DOHH2 (cell line): ENCODE results near the gene DDX60.

Source experiments
- H3F3A ChIP-seq: fragments of 200-600 bp; sonication (generic), shearing (Covaris generic); 2 replicates; pipeline ENCODE4 v1.6.0; 2016; ENCODE audit warnings: antibody characterized with exemption, mild to moderate bottlenecking; ENCODE audit not compliant: control insufficient read depth, insufficient read depth
- H3K27ac ChIP-seq: fragments of 200-600 bp; sonication (generic); 2 replicates; pipeline ENCODE4 v1.5.1; 2014; ENCODE audit warnings: low read depth, mild to moderate bottlenecking, low read length, moderate library complexity
- H3K27me3 ChIP-seq: fragments of 200-600 bp; sonication (generic); 2 replicates; pipeline ENCODE4 v1.6.1; 2014; ENCODE audit warnings: mild to moderate bottlenecking, low read length, mixed read lengths; ENCODE audit not compliant: control insufficient read depth
- H3K36me3 ChIP-seq: fragments of 200-600 bp; sonication (generic); 2 replicates; pipeline ENCODE4 v1.6.1; 2014; ENCODE audit warnings: mild to moderate bottlenecking, low read length, moderate library complexity, mixed read lengths; ENCODE audit not compliant: control insufficient read depth
- H3K4me1 ChIP-seq: fragments of 200-600 bp; sonication (generic); 2 replicates; pipeline ENCODE4 v1.6.1; 2014; ENCODE audit warnings: mild to moderate bottlenecking, low read length, mixed read lengths; ENCODE audit not compliant: control insufficient read depth
- H3K4me2 ChIP-seq: fragments of 200-600 bp; sonication (generic); 2 replicates; pipeline ENCODE4 v1.6.0; 2014; ENCODE audit warnings: mild to moderate bottlenecking, low read length, moderate library complexity
- H3K4me3 ChIP-seq: fragments of 200-600 bp; sonication (generic); 2 replicates; pipeline ENCODE4 v1.5.1; 2014; ENCODE audit warnings: mild to moderate bottlenecking, low read length, mixed read lengths
- H3K79me2 ChIP-seq: fragments of 200-600 bp; sonication (generic); 2 replicates; pipeline ENCODE4 v1.6.1; 2014; ENCODE audit warnings: mild to moderate bottlenecking, low read length, mixed read lengths; ENCODE audit not compliant: control insufficient read depth
- H3K9me2 ChIP-seq: fragments of 200-600 bp; sonication (generic); replicated peaks from 2 replicates; pipeline ENCODE4 v1.6.1; 2014; ENCODE audit warnings: mild to moderate bottlenecking, low read length, mixed read lengths; ENCODE audit not compliant: control insufficient read depth
- H3K9me3 ChIP-seq: fragments of 200-600 bp; sonication (generic); 2 replicates; pipeline ENCODE4 v1.6.1; 2014; ENCODE audit warnings: antibody characterized with exemption, low read length, mixed read lengths; ENCODE audit not compliant: control insufficient read depth, insufficient read depth
- H4K20me1 ChIP-seq: fragments of 200-600 bp; sonication (generic); 2 replicates; pipeline ENCODE4 v1.6.0; 2014; ENCODE audit warnings: low read depth, mild to moderate bottlenecking, antibody characterized with exemption, low read length, moderate library complexity; ENCODE audit not compliant: control insufficient read depth, insufficient read depth
- EZH2phosphoT487 ChIP-seq: fragments of 200-600 bp; sonication (generic); IDR thresholded peaks from 2 replicates; pipeline ENCODE4 v1.6.1; 2017; ENCODE audit warnings: borderline replicate concordance, mild to moderate bottlenecking, antibody characterized with exemption, low read length, moderate library complexity, mixed read lengths
- TF ChIP-seq, protein P1 (sequence below): fragments of 200-600 bp; sonication (generic); IDR thresholded peaks from one replicate; pipeline ENCODE4 v1.5.1; 2014; ENCODE audit warnings: antibody characterized with exemption, mild to moderate bottlenecking, low read depth, low read length; ENCODE audit not compliant: poor library complexity, severe bottlenecking

DDX60 gene

GRCh38 chr4:168275836-168276235 is 42.7 kb downstream of the DDX60 start:
- Histone ChIP-seq H3F3A (no peaks in the 10 kb centered on the region), H3K9me2 (no peaks in the 10 kb centered on the region), H3K4me3 (no peak overlapping the region), H3K4me2 (no peak overlapping the region), H3K79me2 (no peaks in the 10 kb centered on the region), H3K36me3 (no peaks in the 10 kb centered on the region), H4K20me1 (no peaks in the 10 kb centered on the region), H3K4me1 (no peaks in the 10 kb centered on the region), H3K27ac (no peak overlapping the region), H3K27me3 (no peaks in the 10 kb centered on the region), H3K9me3 (no peaks in the 10 kb centered on the region)
- no peak for TF ChIP-seq EZH2phosphoT487

DNA sequence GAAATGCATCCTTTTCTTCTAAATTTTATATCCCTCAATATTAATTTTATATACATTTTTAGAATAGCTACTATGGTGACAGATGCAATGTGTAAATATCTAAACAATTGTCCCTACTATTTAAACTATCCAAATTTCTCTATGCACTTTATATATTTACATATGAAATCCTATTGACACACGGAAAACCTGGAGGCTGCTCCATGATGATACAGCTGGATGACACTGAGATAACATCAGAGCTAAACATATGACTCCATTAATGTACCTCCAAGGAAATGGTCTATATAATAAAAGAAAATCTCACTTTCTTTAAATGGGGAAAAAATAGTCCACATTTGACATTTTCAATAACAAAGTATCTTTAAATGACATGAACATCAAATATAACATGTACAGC is 43.7 kb downstream of the DDX60 start:
- Histone ChIP-seq H3K9me2 (no peaks in the 10 kb centered on the region), H3K4me1 (no peaks in the 10 kb centered on the region), H3K79me2 (no peaks in the 10 kb centered on the region), H4K20me1 (no peaks in the 10 kb centered on the region), H3K4me3 (no peak overlapping the region), H3K4me2 (no peak overlapping the region), H3F3A (no peaks in the 10 kb centered on the region), H3K27ac (no peak overlapping the region), H3K27me3 (no peaks in the 10 kb centered on the region), H3K36me3 (no peaks in the 10 kb centered on the region), H3K9me3 (no peaks in the 10 kb centered on the region)
- TF ChIP-seq, protein P1, sequence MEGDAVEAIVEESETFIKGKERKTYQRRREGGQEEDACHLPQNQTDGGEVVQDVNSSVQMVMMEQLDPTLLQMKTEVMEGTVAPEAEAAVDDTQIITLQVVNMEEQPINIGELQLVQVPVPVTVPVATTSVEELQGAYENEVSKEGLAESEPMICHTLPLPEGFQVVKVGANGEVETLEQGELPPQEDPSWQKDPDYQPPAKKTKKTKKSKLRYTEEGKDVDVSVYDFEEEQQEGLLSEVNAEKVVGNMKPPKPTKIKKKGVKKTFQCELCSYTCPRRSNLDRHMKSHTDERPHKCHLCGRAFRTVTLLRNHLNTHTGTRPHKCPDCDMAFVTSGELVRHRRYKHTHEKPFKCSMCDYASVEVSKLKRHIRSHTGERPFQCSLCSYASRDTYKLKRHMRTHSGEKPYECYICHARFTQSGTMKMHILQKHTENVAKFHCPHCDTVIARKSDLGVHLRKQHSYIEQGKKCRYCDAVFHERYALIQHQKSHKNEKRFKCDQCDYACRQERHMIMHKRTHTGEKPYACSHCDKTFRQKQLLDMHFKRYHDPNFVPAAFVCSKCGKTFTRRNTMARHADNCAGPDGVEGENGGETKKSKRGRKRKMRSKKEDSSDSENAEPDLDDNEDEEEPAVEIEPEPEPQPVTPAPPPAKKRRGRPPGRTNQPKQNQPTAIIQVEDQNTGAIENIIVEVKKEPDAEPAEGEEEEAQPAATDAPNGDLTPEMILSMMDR: no peak
- no peak for TF ChIP-seq EZH2phosphoT487

GRCh38 chr4:168273838-168274237 is 44.7 kb downstream of the DDX60 start:
- TF ChIP-seq EZH2phosphoT487: no peak
- TF ChIP-seq, protein P1: no peak
- no peak overlapping the region for H3K4me2 ChIP-seq
- H3K36me3 ChIP-seq: no peaks in the 10 kb centered on the region
- no peaks in the 10 kb centered on the region for H4K20me1 ChIP-seq
- H3K27ac ChIP-seq: no peak overlapping the region
- H3K9me3 ChIP-seq: no peaks in the 10 kb centered on the region
- H3K9me2 ChIP-seq: no peaks in the 10 kb centered on the region
- H3F3A ChIP-seq: no peaks in the 10 kb centered on the region
- H3K27me3 ChIP-seq: no peaks in the 10 kb centered on the region
- H3K4me3 ChIP-seq: no peak overlapping the region
- H3K4me1 ChIP-seq: no peaks in the 10 kb centered on the region
- no peaks in the 10 kb centered on the region for H3K79me2 ChIP-seq

DNA sequence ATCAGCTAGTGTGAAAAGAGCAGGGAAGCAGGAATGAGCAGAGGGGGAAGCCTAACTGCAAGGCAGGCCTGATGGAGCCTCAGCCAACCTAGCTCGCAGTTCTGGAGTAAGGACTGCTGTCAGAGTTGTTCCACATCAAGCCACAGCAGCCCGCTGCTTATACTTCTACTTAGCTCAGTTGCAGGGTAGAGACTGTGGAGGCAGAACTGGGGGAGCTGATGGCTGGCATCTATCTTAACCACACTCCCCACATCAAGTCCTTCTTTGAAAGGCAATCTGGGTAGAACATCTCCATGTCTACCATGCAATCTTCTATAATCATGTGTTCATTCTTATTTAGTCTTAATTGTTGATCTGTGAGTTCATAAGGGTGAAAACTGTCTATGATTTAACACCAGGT is 46.1 kb downstream of the DDX60 start:
- Histone ChIP-seq H3K4me1 (no peaks in the 10 kb centered on the region), H3K27me3 (no peaks in the 10 kb centered on the region), H3K4me3 (no peak overlapping the region), H3K4me2 (no peak overlapping the region), H3K79me2 (no peaks in the 10 kb centered on the region), H3K27ac (no peak overlapping the region), H4K20me1 (no peaks in the 10 kb centered on the region), H3K36me3 (no peaks in the 10 kb centered on the region), H3K9me3 (no peaks in the 10 kb centered on the region), H3F3A (no peaks in the 10 kb centered on the region), H3K9me2 (no peaks in the 10 kb centered on the region)
- TF ChIP-seq EZH2phosphoT487: no peak
- TF ChIP-seq, protein P1: no peak
